Spleen (tissue), 11 donors: ENCODE data around the gene EDIL3. TPM values are rescaled to one million over a fixed set of nuclear protein-coding genes. Genes with fewer than 3 reads are reported as not detected.
A peak's percentile ranks its signal among the peaks of the same experiment; 100 is the strongest.

Experiments used
- DNase-seq: peaks from one replicate; pipeline ENCODE4 v3.0.0-alpha.2; 2020
- H3K27ac ChIP-seq, 8 donors: fragments of 200-600 bp; sonication (generic) in 7 of 8; 1 replicate in 4 of 8; 2 replicates in 4 of 8; pipeline versions ENCODE4 v1.5.0 to v1.8.0; 2016 to 2021; ENCODE audit warnings: inconsistent platforms in 4 of 8, mild to moderate bottlenecking in 4 of 8, moderate library complexity in 1 of 8
- H3K27me3 ChIP-seq, 7 donors: fragments of 200-600 bp; sonication (generic) in 6 of 7; replicated peaks in 1 of 7; 1 replicate in 4 of 7; 2 replicates in 3 of 7; pipeline versions ENCODE4 v1.5.0 to v1.8.0; 2016 to 2021; ENCODE audit warnings: inconsistent platforms in 3 of 7, mild to moderate bottlenecking in 1 of 7
- H3K36me3 ChIP-seq, 6 donors: fragments of 200-600 bp; sonication (generic) in 5 of 6; 1 replicate in 4 of 6; 2 replicates in 2 of 6; pipeline versions ENCODE4 v1.5.0 to v1.8.0; 2016 to 2021; ENCODE audit warnings: inconsistent platforms in 2 of 6
- H3K4me1 ChIP-seq, 6 donors: fragments of 200-600 bp; sonication (generic) in 5 of 6; 1 replicate in 3 of 6; 2 replicates in 3 of 6; pipeline versions ENCODE4 v1.5.0 to v1.8.0; 2016 to 2021; ENCODE audit warnings: inconsistent platforms in 3 of 6
- H3K4me3 ChIP-seq, 8 donors: fragments of 200-600 bp; sonication (generic) in 7 of 8; 1 replicate in 4 of 8; 2 replicates in 4 of 8; pipeline versions ENCODE4 v1.5.0 to v1.8.0; 2016 to 2021; ENCODE audit warnings: inconsistent platforms in 4 of 8, mild to moderate bottlenecking in 4 of 8, moderate library complexity in 2 of 8
- H3K9me3 ChIP-seq, 8 donors: fragments of 200-600 bp; sonication (generic) in 7 of 8; 1 replicate in 4 of 8; 2 replicates in 4 of 8; pipeline versions ENCODE4 v1.5.0 to v1.8.0; 2016 to 2021; ENCODE audit warnings: inconsistent platforms in 4 of 8
- POLR2A ChIP-seq, 3 donors: fragments of 450-650 bp; IDR thresholded peaks; one replicate each; pipeline ENCODE4 v1.5.1; 2017; ENCODE audit warnings: antibody characterized with exemption in 3 of 3, mild to moderate bottlenecking in 1 of 3
- POLR2AphosphoS5 ChIP-seq, 3 donors: sonication (generic); formaldehyde crosslinking; IDR thresholded peaks; one replicate each; pipeline ENCODE4 v1.5.1; 2017; ENCODE audit warnings: antibody characterized with exemption in 3 of 3
- WGBS, 5 donors: extraction: QIAGEN DNeasy Blood & Tissue Kit in 3 of 5; methylation state at CpG; one replicate each; pipeline versions ENCODE4 v1.1.5 to v1.1.7; 2013 to 2018; 5-methylcytosine and 5-hydroxymethylcytosine counted together
- intact Hi-C: fragments of 100-400 bp; cut with DNase I; formaldehyde crosslinking; loops from one replicate; pipeline ENCODE4 v1.15.0; 2023; ENCODE audit warnings: low total_unique reads
- polyA plus RNA-seq, 3 donors: library from polyadenylated mRNA; stranded (reverse); fragments of 200-250 nt; gene quantifications; one replicate each; pipeline ENCODE4 v1.2.1, GENCODE V29; 2013
- total RNA-seq, 7 donors: library from RNA; depleted of rRNA in 3 of 7; stranded (reverse); fragments of >200 nt in 3 of 7; fragmentation: NEBNext Ultra II Directional in 4 of 7; extraction: Animal tissue kit (Norgen Biotek cat#: 25700) in 4 of 7; gene quantifications; one replicate each; pipeline versions ENCODE4 v1.1.0 to v1.2.1, GENCODE V29; 2016 to 2021
- TF ChIP-seq, protein P1 (sequence below), 11 experiments: fragments of 200-600 bp in 7 of 11; fragments of 450-650 bp in 4 of 11; sonication (generic) in 4 of 11; IDR thresholded peaks in 8 of 11; conservative IDR thresholded peaks in 3 of 11; 1 replicate in 7 of 11; 2 replicates in 4 of 11; pipeline versions ENCODE4 v1.4.0 to v1.8.0; 2016 to 2021; ENCODE audit warnings: antibody characterized with exemption in 11 of 11, inconsistent platforms in 4 of 11, mild to moderate bottlenecking in 1 of 11
- donor health status: healthy with polysubstance abuse.
- donor health status: DM: no; HTN: no; CAD: no; lungs with moderate emphysema.
- donor health status: DM: no; HTN: no; CAD: no.
- donor health status: Bipolar disorder and iron deficiency.
- donor health status: healthy.
- donor health status: DM: no; HTN: no; CAD: no.
- donor health status: DM: yes; HTN: yes; CAD: no.

Gene EDIL3
- total and polyA plus RNA-seq, 10 donors = 0.61 to 2.9 (median 2.1) TPM

DNA sequence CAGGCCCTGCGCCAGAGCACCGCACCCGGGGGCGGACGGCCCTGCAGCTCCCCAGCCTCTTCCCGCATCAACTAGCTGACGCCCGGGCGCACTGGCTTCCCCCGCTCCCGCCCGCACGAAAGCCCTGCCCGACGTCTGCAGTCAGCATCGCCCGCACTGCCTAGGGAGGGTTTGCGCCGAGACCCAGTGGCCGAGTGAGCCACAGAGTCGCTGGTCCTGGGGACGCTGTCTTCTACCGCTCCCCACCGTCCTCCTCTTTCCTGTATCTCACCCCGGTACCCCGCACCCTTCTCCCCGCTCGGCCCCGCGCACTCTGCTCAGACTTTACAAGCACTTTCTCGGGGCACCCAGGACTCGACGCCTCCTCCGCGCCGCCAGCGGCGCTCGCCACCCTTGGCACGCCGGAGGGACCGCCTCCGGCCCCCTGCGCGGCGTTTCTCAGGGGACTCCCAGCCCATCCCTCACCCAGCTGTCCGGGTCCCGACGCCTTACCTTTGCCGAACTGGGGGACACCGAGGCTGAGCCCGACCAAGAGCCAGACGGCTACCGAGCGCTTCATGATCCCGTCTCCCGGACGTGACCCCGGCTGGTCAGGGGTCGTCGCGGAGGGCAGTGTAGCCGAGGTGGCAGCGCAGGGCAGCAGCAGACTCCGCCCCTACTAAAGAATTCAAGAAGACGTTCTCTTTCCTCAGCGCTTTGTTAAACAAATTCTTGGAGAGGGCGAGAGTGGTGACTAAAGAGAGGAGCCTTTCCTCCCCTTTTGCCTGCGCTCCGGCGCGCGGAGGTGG is 670 bp downstream of the EDIL3 start:
- Histone ChIP-seq H3K9me3 (no peaks in the 10 kb centered on the region), H3K27me3 (peaks cover 0 to 72% (median 44%) of the 10 kb centered on the region in 7 donors), H3K36me3 (no peaks in the 10 kb centered on the region), H3K4me1 (peaks cover 0 to 35% (median 23%) of the 10 kb centered on the region in 6 donors), H3K27ac (no peak overlapping the region), H3K4me3 (peak overlapping the region in 7 of 8 donors; percentile 12 to 58 (median 23))
- intact Hi-C loops = no loop called here
- TF ChIP-seq, protein P1, sequence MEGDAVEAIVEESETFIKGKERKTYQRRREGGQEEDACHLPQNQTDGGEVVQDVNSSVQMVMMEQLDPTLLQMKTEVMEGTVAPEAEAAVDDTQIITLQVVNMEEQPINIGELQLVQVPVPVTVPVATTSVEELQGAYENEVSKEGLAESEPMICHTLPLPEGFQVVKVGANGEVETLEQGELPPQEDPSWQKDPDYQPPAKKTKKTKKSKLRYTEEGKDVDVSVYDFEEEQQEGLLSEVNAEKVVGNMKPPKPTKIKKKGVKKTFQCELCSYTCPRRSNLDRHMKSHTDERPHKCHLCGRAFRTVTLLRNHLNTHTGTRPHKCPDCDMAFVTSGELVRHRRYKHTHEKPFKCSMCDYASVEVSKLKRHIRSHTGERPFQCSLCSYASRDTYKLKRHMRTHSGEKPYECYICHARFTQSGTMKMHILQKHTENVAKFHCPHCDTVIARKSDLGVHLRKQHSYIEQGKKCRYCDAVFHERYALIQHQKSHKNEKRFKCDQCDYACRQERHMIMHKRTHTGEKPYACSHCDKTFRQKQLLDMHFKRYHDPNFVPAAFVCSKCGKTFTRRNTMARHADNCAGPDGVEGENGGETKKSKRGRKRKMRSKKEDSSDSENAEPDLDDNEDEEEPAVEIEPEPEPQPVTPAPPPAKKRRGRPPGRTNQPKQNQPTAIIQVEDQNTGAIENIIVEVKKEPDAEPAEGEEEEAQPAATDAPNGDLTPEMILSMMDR (IDR thresholded peaks at IDR 0.05 in 8 of 11, conservative IDR thresholded peaks at IDR 0.05 in 3 of 11) = no peak
- TF ChIP-seq POLR2AphosphoS5 (IDR thresholded peaks at IDR 0.05) (no peak), POLR2A (IDR thresholded peaks at IDR 0.05) (no peak)
- peak; percentile 60 for DNase-seq
- WGBS, 5 donors = 1 to 13% (median 2%) methylated on average over 67 to 73 of the region's 73 CpGs

DNA sequence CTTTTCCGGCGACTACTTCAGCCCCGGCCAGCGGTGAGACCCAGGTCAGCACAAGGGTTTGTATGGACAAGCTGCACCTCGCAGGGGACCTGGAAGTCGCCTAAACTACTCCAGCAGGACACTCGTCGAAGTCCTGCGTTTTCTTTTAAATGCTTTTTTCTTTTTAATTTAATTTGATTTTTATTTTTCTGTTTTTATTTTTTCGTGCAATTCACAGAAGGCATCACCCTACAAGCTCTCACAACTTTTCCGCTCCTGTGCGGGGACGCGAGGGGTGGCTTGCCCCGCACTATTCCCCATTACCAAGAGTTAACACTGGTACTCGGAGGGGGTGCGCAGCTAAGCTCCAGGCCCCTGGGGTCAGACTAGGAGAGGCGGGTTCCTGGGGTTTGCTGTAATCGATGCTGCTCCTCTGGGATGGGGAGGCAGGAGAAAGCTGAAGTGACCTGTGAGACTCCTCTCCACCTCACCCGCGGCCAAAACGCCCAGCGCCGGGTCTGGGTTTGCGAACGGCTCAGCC is 1.3 kb downstream of the EDIL3 start:
- TF ChIP-seq, protein P1 (IDR thresholded peaks at IDR 0.05 in 8 of 11, conservative IDR thresholded peaks at IDR 0.05 in 3 of 11) = no peak
- no peak for TF ChIP-seq POLR2AphosphoS5 (IDR thresholded peaks at IDR 0.05)
- no peak for TF ChIP-seq POLR2A (IDR thresholded peaks at IDR 0.05)
- Histone ChIP-seq H3K27ac (no peak overlapping the region), H3K27me3 (peaks cover 0 to 72% (median 44%) of the 10 kb centered on the region in 7 donors), H3K36me3 (no peaks in the 10 kb centered on the region), H3K9me3 (no peaks in the 10 kb centered on the region), H3K4me1 (peaks cover 0 to 35% (median 23%) of the 10 kb centered on the region in 6 donors), H3K4me3 (peak overlapping the region in 6 of 8 donors; percentile 3 to 58 (median 22))
- DNase-seq = peak; percentile 72
- intact Hi-C loops = no loop called here
- WGBS, 5 donors = 4 to 6% (median 5%) methylated on average over 26 of the region's 26 CpGs

DNA sequence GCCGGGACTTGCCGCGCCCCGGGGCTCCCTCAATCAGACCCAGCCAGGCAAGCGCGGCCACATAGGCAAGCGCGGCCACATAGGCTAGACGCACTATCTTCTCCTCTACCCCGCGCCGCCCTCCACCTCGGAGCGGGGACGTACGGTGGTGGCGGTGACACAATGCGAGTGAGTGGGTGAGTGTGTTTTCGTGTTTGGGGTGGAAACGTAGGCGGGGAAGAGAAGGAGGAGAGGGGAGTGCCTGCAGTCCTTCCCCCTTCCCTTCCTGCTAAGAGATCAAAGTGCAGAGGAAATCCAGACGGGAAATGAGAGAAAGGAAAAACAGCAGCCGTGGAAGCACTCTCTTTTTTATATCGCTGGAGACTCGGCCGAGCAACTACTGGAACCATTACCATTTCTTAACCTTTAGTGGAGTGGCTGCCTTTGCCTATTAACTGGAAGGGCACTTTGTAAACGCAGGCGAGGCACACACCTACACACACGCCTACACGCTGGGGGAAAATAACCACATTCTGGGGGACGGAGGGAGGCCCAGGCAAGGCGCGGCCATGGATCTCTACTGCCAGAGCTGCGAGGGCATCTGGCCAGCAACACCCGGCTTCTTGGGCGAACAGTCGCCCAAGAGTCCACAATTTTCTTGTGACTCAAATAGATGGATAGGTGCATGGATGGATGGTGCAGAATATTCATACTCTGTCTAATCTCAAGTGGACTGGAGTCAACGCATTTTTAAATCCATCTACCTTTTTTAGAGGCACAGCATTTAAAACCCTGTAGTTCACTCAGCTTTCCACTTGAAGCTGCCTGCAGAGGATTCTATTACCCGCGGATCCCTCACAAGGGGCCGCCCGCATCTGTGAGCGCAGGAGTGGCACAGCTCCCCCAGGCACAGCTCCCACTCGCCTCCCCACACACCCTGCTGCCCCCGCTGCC is 2.1 kb downstream of the EDIL3 start:
- TF ChIP-seq, protein P1 (IDR thresholded peaks at IDR 0.05 in 8 of 11, conservative IDR thresholded peaks at IDR 0.05 in 3 of 11) = no peak
- TF ChIP-seq POLR2AphosphoS5 (IDR thresholded peaks at IDR 0.05) = no peak
- no peak for TF ChIP-seq POLR2A (IDR thresholded peaks at IDR 0.05)
- no peak for DNase-seq
- H3K36me3 ChIP-seq = no peaks in the 10 kb centered on the region
- peaks cover 0 to 72% (median 44%) of the 10 kb centered on the region in 7 donors for H3K27me3 ChIP-seq
- H3K9me3 ChIP-seq = no peaks in the 10 kb centered on the region
- peak overlapping the region in 5 of 8 donors; percentile 0 to 53 (median 8) for H3K4me3 ChIP-seq
- whole genome bisulfite sequencing, 5 donors = 3 to 7% (median 3%) methylated on average over 41 to 45 of the region's 45 CpGs
- H3K4me1 ChIP-seq = peaks cover 0 to 35% (median 23%) of the 10 kb centered on the region in 6 donors
- H3K27ac ChIP-seq = no peak overlapping the region
- intact Hi-C loops = no loop called here
